Transverse colon (tissue), 4 donors: Measurements from ENCODE around the gene AHCYL1.
A peak's percentile ranks its signal among the peaks of the same experiment; 100 is the strongest.

Experiments
- EP300 ChIP-seq: sonication (generic); formaldehyde crosslinking; IDR thresholded peaks from one replicate; pipeline ENCODE4 v1.6.1; 2017; ENCODE audit warnings: antibody characterized with exemption, low read depth
- POLR2A ChIP-seq: fragments of 450-650 bp; IDR thresholded peaks from one replicate; pipeline ENCODE4 v1.6.1; 2016; ENCODE audit warnings: antibody characterized with exemption, mild to moderate bottlenecking, moderate library complexity
- POLR2AphosphoS5 ChIP-seq, 3 donors: sonication (generic); formaldehyde crosslinking; IDR thresholded peaks; one replicate each; pipeline ENCODE4 v1.6.1; 2016; ENCODE audit warnings: antibody characterized with exemption in 3 of 3
- TF ChIP-seq, protein P1 (sequence below), 5 experiments: fragments of 200-600 bp in 3 of 5; fragments of 450-650 bp in 2 of 5; sonication (generic) in 3 of 5; IDR thresholded peaks; 1 replicate in 2 of 5; 2 replicates in 3 of 5; pipeline ENCODE4 v1.5.1; 2016 to 2017; ENCODE audit warnings: antibody characterized with exemption in 5 of 5, inconsistent platforms in 3 of 5, mild to moderate bottlenecking in 2 of 5, moderate library complexity in 1 of 5

DNA sequence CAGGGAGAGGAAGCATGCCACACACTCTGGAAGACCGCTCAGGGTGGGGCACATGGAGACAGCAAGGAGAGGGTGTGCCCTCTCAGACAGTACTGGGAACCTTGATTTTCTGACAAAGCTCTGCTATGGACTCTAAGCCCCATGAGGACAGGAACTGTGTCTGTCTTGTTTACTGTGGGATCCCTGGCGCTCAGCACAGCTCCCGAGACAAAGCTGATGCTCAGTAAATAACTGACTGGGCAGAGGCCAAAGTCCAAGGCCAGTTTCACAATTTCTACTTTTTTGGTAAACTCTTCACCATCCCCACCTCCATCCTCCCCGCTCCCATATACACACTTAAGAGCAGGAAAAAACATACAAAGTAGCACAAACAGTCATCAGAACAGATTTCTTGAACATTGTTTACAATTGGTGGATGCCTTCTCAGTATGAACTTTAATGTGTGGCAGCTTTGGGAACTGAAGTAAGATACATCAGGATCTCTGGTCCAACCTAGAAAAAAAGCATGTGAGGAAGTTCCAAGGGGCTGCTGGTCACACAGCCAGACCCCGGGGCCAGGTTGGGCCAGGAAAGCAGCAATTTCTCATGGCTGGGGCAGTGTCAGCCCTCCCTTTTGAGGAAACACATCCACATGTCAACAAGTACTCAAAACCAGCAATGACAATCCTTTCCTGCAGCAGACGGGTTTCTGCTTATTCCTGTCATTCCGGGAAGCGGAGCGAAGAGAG, 5.6 kb upstream of the AHCYL1 start:
- no peak for TF ChIP-seq EP300
- TF ChIP-seq POLR2A, result no peak
- TF ChIP-seq, protein P1, sequence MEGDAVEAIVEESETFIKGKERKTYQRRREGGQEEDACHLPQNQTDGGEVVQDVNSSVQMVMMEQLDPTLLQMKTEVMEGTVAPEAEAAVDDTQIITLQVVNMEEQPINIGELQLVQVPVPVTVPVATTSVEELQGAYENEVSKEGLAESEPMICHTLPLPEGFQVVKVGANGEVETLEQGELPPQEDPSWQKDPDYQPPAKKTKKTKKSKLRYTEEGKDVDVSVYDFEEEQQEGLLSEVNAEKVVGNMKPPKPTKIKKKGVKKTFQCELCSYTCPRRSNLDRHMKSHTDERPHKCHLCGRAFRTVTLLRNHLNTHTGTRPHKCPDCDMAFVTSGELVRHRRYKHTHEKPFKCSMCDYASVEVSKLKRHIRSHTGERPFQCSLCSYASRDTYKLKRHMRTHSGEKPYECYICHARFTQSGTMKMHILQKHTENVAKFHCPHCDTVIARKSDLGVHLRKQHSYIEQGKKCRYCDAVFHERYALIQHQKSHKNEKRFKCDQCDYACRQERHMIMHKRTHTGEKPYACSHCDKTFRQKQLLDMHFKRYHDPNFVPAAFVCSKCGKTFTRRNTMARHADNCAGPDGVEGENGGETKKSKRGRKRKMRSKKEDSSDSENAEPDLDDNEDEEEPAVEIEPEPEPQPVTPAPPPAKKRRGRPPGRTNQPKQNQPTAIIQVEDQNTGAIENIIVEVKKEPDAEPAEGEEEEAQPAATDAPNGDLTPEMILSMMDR (IDR thresholded peaks at IDR 0.05), result no peak
- TF ChIP-seq POLR2AphosphoS5 (IDR thresholded peaks at IDR 0.05), result peak in 1 of 3 donors; percentile 34
